ENCODE results near the gene TOM1L2.

Gene TOM1L2

DNA sequence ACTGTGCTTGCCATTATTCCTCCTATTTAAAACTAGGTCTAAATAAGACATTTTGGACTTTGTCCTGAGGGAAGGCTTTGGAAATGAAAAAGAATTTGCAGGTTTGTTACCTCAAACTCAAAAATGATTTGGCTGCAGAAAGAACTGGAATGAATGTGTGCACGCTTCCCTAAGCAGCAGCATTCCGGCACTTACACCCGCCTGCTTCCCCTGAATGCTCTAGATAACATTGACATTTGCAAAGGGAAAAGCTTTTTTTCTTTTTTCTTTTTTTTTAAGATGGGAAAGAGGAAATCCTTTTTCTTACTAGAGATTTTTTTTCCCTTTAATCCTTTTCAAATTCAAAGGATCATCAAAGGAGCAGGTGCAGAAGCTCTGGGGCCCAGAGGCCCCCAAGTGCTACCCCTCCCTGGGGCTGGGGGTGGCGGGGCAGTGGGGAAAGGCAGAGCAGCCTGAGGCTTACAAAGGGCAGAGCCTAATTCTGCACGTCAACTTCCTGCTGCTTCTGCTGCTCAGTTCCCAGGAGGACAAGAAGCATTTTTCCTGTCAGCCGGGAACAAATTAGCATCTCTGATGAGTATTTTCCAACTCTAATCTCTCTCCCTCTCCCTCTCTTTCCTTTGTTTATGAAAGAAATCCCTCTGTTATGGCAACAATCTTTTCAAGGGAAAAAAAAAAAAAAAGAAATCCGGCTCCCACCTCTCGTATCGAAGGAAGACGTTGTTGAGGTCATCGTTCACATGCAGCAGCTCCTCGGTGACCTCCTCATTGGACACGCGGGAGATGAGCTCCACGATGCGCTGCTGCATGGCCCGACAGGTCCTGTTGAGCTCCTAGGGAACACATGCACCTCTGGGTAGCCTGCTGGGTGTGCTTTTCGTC is 103.3 kb downstream of the TOM1L2 start:
- TF ChIP-seq, protein P1, sequence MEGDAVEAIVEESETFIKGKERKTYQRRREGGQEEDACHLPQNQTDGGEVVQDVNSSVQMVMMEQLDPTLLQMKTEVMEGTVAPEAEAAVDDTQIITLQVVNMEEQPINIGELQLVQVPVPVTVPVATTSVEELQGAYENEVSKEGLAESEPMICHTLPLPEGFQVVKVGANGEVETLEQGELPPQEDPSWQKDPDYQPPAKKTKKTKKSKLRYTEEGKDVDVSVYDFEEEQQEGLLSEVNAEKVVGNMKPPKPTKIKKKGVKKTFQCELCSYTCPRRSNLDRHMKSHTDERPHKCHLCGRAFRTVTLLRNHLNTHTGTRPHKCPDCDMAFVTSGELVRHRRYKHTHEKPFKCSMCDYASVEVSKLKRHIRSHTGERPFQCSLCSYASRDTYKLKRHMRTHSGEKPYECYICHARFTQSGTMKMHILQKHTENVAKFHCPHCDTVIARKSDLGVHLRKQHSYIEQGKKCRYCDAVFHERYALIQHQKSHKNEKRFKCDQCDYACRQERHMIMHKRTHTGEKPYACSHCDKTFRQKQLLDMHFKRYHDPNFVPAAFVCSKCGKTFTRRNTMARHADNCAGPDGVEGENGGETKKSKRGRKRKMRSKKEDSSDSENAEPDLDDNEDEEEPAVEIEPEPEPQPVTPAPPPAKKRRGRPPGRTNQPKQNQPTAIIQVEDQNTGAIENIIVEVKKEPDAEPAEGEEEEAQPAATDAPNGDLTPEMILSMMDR (IDR thresholded peaks at IDR 0.05; ENCODE audit: low read depth, low read length): no peak
- Histone ChIP-seq H3K4me1 (peaks cover 9% of the 10 kb centered on the region), H3K36me3 (no peaks in the 10 kb centered on the region), H3K4me3 (ENCODE audit: low read depth, low read length) (no peak overlapping the region), H3K27me3 (no peaks in the 10 kb centered on the region), H3K9me3 (no peaks in the 10 kb centered on the region)
- no peak for DNase-seq

DNA sequence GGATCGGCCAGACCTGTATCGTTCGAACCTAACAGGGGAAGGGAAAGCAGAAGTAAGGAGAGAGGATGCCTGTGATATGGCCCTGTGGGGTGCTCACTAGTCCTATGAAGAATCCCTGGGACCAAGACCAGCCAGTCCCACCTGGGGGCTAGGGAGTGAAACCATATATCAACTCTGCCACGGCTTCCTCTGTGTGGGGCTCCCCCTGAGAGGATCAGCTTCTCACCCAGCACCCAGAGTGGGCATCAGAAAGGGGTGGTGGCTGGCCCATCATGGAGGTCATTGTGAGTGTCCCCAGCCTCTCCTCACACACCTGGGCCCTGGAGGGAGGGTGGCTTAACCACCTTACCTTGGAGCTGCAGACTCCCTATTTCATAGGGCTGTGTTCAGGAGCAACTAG is 105.3 kb downstream of the TOM1L2 start:
- no peaks in the 10 kb centered on the region for H3K36me3 ChIP-seq
- DNase-seq: no peak
- H3K9me3 ChIP-seq: no peaks in the 10 kb centered on the region
- H3K4me1 ChIP-seq: no peaks in the 10 kb centered on the region
- no peak overlapping the region for H3K4me3 ChIP-seq (ENCODE audit: low read depth, low read length)
- TF ChIP-seq, protein P1 (IDR thresholded peaks at IDR 0.05; ENCODE audit: low read depth, low read length): no peak
- H3K27me3 ChIP-seq: no peaks in the 10 kb centered on the region

DNA sequence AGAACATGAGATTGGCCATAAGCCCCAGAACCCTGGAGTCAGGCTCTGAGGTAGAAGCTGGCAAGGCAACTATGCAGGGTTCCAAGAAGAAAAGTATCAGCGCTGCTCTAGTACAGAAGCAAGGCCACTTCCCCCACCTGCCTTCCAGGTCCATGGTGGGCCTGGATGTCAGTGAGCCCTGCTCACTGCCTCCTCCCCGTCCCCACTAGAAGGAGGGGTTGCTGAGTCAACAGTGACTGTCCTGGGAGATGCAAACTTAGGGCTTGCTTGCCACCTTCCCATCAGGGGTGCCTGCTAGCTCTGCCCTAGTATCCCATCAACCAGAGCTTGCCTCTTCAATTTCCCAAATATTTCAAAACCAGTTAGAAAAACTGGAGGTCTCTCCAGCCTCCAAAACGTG is 105.8 kb downstream of the TOM1L2 start:
- no peak for DNase-seq
- Histone ChIP-seq H3K4me3 (ENCODE audit: low read depth, low read length) (no peak overlapping the region), H3K9me3 (no peaks in the 10 kb centered on the region), H3K27me3 (no peaks in the 10 kb centered on the region), H3K4me1 (no peaks in the 10 kb centered on the region), H3K36me3 (no peaks in the 10 kb centered on the region)
- TF ChIP-seq, protein P1 (IDR thresholded peaks at IDR 0.05; ENCODE audit: low read depth, low read length): no peak

DNA sequence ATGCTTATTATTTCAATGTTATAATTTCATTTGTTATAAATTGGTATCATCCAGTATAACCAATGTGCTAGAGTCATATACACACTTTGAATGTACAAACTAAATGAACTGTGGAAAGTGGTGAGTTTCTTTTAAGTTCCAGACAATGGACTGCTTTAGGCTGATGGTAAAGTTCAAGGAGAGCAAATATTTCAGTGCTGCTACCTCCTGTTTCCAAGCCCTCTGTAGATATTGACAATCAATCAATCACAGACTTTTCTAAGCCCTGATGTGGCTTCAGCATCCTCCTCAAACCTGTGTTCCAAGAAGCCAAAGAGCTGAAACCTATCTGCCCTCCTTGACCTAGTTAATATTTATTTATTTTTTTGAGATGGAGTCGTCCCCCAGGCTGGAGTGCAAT is 107.2 kb downstream of the TOM1L2 start:
- no peaks in the 10 kb centered on the region for H3K9me3 ChIP-seq
- no peak for DNase-seq
- no peaks in the 10 kb centered on the region for H3K4me1 ChIP-seq
- TF ChIP-seq, protein P1 (IDR thresholded peaks at IDR 0.05; ENCODE audit: low read depth, low read length): no peak
- H3K27me3 ChIP-seq: no peaks in the 10 kb centered on the region
- no peaks in the 10 kb centered on the region for H3K36me3 ChIP-seq
- H3K4me3 ChIP-seq (ENCODE audit: low read depth, low read length): no peak overlapping the region

DNA sequence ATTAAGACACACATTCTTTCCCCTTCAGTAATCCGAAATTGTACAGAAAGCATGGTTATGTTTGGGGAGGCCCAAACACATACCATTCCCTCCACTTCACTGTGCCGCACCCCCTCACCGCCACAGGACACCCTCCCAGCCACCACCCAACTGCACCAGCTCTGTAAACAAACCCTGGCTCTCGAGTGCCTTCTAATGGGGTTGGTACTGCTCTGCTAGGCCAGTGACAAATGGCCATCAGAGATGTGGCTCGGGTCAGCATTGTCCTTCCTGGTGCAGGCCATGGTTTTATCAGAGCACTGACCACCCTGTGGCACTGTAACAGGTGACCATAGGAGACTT is 111.5 kb downstream of the TOM1L2 start:
- Histone ChIP-seq H3K4me1 (no peaks in the 10 kb centered on the region), H3K9me3 (no peaks in the 10 kb centered on the region), H3K27me3 (no peaks in the 10 kb centered on the region), H3K4me3 (ENCODE audit: low read depth, low read length) (no peak overlapping the region), H3K36me3 (no peaks in the 10 kb centered on the region)
- no peak for DNase-seq
- TF ChIP-seq, protein P1 (IDR thresholded peaks at IDR 0.05; ENCODE audit: low read depth, low read length): no peak
